ENCODE data around the gene DFFB.

- TF ChIP-seq GATA3 (IDR thresholded peaks at IDR 0.05; ENCODE audit: low read depth, low read length) (no peak), GATA2 (IDR thresholded peaks at IDR 0.05; ENCODE audit: low read depth, low read length) (no peak)
These were observed 23.3 kb downstream of the DFFB start for GRCh38 chr1:3880429-3881192.
